Left colon (tissue), 2 donors: ENCODE measurements around the gene SNX32. TPM values are rescaled to one million over a fixed set of nuclear protein-coding genes. Genes with fewer than 3 reads are reported as not detected.

Experiments used
- ATAC-seq: fragments of 200-7000 bp; cut with Tn5 transposase; one replicate; pipeline ENCODE4 v1.9.1; 2020; ENCODE audit warnings: mild to moderate bottlenecking, moderate library complexity
- DNase-seq, 2 donors: peaks; one replicate each; pipeline ENCODE4 v3.0.0-alpha.2; 2020
- intact Hi-C, 2 donors: fragments of 100-400 bp; cut with DNase I in 1 of 2; cut with micrococcal nuclease in 1 of 2; formaldehyde crosslinking; loops; one replicate each; pipeline versions ENCODE4 v1.11.2 to v1.14.0; 2022; cut with DNase I, micrococcal nuclease
- total RNA-seq, 2 donors: library from RNA; stranded (reverse); fragmentation: NEBNext Ultra II Directional; extraction: Animal tissue kit (Norgen Biotek cat#: 25700); gene quantifications; one replicate each; pipeline ENCODE4 v1.2.1, GENCODE V29; 2021
- donor health status: DM: no; HTN: no; CAD: no.
- donor health status: DM: yes; HTN: yes; CAD: no.

The SNX32 gene
- total RNA-seq, 2 donors from 2014 or later = 1.6 to 3.8 TPM

DNA sequence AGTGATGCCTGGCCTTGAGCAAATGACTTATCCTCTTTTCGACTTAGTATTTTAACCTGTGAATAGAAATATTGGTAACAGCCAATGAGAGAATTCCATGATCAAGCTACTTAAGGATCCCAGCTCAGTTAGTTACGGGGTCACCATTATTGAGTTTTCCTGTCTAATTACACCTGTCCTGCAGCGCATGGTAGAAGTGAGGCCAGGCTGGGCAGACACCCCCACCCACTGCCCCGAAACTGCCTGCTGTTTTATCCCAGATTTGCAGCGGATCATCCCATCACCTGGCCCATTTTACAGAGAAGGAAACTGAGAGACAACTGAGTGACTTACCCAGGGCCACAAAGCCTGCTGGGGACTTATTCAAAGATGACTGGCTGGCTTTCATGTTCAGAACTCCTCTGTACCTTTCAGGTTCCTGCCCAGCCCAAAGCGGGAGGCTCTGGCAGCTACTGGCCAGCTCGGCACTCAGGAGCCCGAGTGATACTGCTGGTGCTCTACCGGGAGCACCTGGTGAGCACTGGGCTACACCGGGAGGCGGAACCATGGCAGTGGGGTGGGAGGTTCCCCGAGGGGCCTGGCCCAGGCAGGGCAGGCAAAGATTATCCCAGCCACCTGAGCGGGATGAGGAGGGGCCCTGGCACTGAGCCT lies 27.9 kb downstream of the SNX32 start:
- no peak for DNase-seq
- no peak for ATAC-seq
- intact Hi-C loops = no loop called here

DNA sequence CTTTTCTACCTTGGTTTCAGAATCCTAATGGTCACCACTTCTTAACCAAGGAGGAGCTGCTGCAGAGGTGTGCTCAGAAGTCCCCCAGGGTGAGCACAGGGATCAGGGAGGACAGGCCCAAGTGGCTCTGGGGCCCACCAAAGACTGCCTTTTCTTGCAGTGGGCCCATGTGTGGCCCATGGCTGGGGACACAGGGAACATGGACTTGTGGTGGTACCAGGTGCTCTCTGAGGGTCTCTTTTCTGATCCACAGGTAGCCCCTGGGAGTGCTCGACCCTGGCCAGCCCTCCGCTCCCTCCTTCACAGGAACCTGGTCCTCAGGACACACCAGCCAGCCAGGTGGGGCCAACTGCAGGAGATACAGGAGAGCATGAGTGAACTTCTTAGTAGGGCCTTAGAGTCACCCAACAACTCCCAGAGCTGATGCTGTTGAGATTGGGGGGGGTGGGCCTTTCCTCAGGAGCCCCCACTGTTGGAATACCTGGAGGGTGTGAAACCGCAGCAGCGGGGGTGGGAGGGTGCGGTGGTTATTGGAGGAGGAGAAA lies 28.5 kb downstream of the SNX32 start:
- ATAC-seq (no peak), DNase-seq (peak in 1 of 2 donors; percentile 30)
- intact Hi-C loops = no loop called here

GRCh38 chr11:65862941-65863888 lies 29.5 kb downstream of the SNX32 start:
- intact Hi-C loops = no loop called here
- peak in 1 of 2 donors; percentile 24 for DNase-seq
- no peak for ATAC-seq

GRCh38 chr11:65863889-65864705 lies 30.3 kb downstream of the SNX32 start:
- ATAC-seq = no peak
- intact Hi-C loops = no loop called here
- no peak for DNase-seq

DNA sequence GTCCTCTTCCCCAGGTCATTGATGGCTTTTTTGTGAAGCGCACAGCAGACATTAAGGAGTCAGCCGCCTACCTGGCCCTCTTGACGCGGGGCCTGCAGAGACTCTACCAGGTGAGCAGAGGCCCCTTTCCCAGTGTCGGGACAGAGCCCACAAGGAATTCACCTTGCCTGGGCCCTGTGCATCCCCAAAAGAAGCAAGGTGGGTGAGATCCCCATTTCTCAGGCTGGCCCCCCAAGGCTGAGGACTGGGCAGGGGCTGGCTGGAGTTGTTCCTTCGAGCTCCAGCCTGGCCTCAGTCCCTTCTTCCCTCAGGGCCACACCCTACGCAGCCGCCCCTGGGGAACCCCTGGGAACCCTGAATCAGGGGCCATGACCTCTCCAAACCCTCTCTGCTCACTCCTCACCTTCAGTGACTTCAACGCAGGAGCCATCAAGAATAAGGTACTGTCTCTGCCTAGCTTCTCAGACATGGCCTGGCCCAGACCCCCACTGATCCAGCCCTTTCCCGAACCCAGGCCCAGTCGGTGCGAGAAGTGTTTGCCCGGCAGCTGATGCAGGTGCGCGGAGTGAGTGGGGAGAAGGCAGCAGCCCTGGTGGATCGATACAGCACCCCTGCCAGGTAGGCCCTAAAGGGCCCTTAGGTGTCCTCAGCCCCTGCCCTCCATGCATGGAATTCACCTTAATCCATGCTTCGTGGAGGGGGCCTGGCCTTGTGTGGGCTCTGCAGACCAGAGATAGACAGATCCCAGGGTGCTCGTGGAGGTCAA lies 31.1 kb downstream of the SNX32 start:
- ATAC-seq (no peak), DNase-seq (no peak)
- intact Hi-C loops = no loop called here

DNA sequence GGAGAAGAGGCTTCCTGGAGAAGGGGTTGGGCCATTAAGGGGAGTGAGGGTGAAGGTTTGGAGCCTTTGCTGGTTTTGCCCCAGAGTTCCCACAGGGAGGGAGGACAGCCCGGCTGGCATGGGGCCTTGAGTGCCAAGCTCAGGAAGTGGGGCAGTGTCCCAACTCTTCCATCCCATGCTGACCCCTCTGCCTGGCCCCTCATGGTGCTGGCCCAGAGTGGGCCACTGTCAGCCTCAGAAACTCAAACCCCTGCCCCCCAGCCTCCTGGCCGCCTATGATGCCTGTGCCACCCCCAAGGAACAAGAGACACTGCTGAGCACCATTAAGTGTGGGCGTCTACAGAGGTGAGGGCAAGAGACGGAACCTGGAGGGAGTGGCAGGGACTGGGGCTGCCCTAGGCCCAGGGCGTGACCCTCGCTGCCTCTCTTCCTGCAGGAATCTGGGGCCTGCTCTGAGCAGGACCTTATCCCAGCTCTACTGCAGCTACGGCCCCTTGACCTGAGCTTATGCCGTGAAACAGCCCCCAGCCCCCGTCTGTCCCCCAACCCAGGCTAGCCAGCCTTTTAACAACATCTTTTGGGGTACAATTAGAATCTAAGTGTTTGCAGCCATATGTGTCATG lies 31.9 kb downstream of the SNX32 start:
- no peak for ATAC-seq

DNA sequence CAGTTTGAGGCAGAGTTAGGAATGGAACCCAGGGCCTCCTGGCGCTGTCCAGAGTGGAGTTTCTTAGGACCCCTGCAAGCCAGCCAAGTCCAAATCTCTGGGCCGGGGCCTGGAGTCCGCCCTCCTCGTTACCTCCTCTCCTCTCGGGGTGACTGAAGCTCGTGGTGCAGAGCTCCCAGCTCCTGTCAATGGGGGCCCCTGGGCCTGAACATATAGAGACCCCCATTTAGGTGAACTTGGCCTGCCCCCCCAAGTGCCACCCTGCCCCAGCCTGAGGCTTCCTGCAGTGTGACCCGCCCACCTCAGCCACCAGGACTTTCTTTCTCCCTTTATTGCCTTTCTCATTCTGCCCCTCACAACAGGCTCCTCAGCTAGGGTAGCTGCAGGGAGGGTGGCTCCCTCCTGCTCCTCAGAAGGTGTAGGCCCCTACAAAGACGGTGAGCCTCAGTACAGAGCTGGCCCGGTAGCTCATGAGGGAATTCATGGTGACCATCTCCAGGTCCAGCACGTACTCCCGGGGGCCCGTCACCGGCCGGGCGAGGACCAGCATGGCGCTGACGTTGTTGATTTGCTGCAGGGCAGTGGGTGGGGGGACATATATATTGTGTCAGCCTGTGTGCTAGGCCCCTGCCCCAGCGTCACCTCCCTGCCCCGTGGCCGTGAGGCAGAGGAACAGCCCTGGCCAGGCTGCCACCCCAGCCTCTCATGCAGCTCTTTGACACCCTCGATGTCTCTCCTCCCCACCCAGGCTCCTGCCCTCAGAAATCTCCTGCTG lies 32.9 kb downstream of the SNX32 start:
- DNase-seq (no peak), ATAC-seq (no peak)
- intact Hi-C loops = no loop called here

More for the DNA sequence above, 31.9 kb downstream of the SNX32 start:
- DNase-seq = no peak
- intact Hi-C loops = no loop called here

GRCh38 chr11:65867284-65868071 lies 33.7 kb downstream of the SNX32 start:
- ATAC-seq (no peak), DNase-seq (no peak)
- intact Hi-C loops = no loop called here

GRCh38 chr11:65868076-65868667 lies 34.4 kb downstream of the SNX32 start:
- no peak for ATAC-seq
- intact Hi-C loops = no loop called here
- peak in 1 of 2 donors; percentile 14 for DNase-seq

GRCh38 chr11:65868907-65869306 lies 35.1 kb downstream of the SNX32 start:
- ATAC-seq = no peak
- DNase-seq = no peak
- intact Hi-C loops = no loop called here

GRCh38 chr11:65869643-65870306 lies 36.0 kb downstream of the SNX32 start:
- DNase-seq (no peak), ATAC-seq (no peak)
- intact Hi-C loops = no loop called here

DNA sequence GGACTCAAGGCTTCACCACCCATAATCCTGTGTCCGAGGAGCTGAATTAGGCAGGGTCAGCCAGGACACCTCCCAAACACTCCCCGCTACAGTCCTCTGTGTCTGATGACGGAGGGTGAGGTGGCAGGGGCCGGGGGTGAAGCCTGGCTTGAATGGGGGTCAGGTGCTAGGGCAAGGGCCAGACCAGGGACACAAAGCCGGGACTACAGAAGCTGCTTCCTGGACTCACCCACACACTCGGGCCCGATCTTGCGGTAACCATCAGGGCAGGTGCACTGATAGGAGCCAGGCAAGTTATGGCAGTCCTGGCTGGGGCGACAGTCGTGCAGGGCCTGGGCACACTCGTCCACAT lies 36.5 kb downstream of the SNX32 start:
- intact Hi-C loops = no loop called here
- ATAC-seq = no peak
- no peak for DNase-seq

- ATAC-seq = no peak
- intact Hi-C loops = no loop called here
- no peak for DNase-seq
These were observed 37.2 kb downstream of the SNX32 start for GRCh38 chr11:65870706-65871681.

DNA sequence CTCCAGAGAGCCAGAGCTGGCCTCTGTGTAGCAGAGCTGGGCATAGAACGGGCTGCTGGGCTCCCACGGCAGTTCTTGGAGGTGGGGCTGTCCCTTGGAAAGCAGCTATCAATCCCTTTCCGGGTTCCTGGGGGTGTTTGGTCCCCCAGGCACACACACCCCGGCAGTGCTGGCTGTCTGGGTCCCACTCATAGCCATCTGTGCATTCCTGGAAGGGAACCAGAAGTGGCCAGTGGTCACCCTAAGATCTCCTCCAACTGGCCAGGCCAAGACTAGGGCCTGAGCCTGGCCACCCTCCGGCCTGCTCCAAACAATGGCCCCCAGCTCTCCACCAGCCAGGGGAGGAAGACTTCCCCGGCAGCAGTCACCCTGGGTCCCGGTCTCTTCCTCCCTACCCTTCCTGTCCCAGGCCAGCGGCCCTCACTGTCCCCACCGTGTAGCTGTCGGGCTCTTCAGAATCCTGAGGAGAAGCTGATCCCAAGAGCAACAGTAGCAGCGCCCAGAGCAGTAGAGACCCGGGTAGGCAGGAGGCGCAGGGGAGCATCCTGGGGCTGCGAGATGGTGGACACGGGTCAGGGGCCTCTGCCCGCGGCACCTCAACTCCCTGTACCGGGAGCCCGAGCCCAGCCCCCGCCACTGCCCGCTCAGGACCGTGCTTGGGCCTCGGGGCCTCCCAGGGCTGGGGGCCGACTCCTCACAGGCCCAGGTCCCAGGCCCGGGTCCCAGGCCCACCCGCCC lies 38.2 kb downstream of the SNX32 start:
- DNase-seq = peak in 1 of 2 donors; percentile 22
- intact Hi-C loops = no loop called here
- ATAC-seq = no peak
